ENCODE results near the gene DCTN2.
"Not testable (repeated sequence)": the region's sequence is repeated elsewhere in the genome, so short reads cannot be mapped to it uniquely, and the experiment has no call there.

DNA sequence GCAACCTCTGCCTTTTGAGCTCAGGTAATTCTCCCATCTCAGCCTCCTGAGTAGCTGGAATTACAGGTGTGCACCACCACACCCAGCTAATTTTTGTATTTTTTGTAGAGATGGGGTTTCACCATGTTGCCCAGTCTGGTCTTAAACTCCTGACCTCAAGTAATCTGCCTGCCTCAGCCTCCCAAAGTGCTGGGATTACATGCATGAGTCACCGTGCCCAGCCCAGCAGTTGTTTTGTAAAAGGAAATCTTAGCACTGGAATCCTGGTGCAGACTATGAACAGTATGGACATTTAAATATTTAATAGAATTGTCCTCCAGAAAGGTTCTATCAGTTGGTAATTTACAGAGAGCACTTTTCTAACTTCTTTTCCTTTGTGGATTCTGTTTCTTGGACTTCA lies 14.1 kb upstream of the DCTN2 start:
- TF ChIP-seq, protein P1, sequence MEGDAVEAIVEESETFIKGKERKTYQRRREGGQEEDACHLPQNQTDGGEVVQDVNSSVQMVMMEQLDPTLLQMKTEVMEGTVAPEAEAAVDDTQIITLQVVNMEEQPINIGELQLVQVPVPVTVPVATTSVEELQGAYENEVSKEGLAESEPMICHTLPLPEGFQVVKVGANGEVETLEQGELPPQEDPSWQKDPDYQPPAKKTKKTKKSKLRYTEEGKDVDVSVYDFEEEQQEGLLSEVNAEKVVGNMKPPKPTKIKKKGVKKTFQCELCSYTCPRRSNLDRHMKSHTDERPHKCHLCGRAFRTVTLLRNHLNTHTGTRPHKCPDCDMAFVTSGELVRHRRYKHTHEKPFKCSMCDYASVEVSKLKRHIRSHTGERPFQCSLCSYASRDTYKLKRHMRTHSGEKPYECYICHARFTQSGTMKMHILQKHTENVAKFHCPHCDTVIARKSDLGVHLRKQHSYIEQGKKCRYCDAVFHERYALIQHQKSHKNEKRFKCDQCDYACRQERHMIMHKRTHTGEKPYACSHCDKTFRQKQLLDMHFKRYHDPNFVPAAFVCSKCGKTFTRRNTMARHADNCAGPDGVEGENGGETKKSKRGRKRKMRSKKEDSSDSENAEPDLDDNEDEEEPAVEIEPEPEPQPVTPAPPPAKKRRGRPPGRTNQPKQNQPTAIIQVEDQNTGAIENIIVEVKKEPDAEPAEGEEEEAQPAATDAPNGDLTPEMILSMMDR (IDR thresholded peaks at IDR 0.05; ENCODE audit: poor library complexity, severe bottlenecking): not testable (repeated sequence)
- not testable (repeated sequence) for TF ChIP-seq EZH2 (IDR thresholded peaks at IDR 0.05; ENCODE audit: borderline replicate concordance, insufficient read depth, low read length, poor library complexity, severe bottlenecking); SMC3 (conservative IDR thresholded peaks at IDR 0.05; ENCODE audit: poor library complexity); POLR2AphosphoS5 (IDR thresholded peaks at IDR 0.05); MXI1 (conservative IDR thresholded peaks at IDR 0.05; ENCODE audit: poor library complexity, severe bottlenecking)
- TF ChIP-seq, protein P2, sequence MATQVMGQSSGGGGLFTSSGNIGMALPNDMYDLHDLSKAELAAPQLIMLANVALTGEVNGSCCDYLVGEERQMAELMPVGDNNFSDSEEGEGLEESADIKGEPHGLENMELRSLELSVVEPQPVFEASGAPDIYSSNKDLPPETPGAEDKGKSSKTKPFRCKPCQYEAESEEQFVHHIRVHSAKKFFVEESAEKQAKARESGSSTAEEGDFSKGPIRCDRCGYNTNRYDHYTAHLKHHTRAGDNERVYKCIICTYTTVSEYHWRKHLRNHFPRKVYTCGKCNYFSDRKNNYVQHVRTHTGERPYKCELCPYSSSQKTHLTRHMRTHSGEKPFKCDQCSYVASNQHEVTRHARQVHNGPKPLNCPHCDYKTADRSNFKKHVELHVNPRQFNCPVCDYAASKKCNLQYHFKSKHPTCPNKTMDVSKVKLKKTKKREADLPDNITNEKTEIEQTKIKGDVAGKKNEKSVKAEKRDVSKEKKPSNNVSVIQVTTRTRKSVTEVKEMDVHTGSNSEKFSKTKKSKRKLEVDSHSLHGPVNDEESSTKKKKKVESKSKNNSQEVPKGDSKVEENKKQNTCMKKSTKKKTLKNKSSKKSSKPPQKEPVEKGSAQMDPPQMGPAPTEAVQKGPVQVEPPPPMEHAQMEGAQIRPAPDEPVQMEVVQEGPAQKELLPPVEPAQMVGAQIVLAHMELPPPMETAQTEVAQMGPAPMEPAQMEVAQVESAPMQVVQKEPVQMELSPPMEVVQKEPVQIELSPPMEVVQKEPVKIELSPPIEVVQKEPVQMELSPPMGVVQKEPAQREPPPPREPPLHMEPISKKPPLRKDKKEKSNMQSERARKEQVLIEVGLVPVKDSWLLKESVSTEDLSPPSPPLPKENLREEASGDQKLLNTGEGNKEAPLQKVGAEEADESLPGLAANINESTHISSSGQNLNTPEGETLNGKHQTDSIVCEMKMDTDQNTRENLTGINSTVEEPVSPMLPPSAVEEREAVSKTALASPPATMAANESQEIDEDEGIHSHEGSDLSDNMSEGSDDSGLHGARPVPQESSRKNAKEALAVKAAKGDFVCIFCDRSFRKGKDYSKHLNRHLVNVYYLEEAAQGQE (IDR thresholded peaks at IDR 0.05; ENCODE audit: borderline replicate concordance): not testable (repeated sequence)

All from neural cell (in vitro differentiated cells).